Nephron progenitor cell (in vitro differentiated cells): ENCODE data around the gene CLDND2.

ENCODE experiments used
- DNase-seq: peaks from one replicate; pipeline ENCODE4 v3.0.0; 2021
- H3K27ac Mint-ChIP-seq: 2 replicates; pipeline ENCODE4 v1.8.0; 2021; ENCODE audit warnings: mild to moderate bottlenecking, moderate library complexity, mixed read lengths
- H3K27me3 Mint-ChIP-seq: 2 replicates; pipeline ENCODE4 v1.8.0; 2021; ENCODE audit warnings: mild to moderate bottlenecking, low read depth, mixed read lengths; ENCODE audit not compliant: poor library complexity
- H3K36me3 Mint-ChIP-seq: 2 replicates; pipeline ENCODE4 v1.8.0; 2021; ENCODE audit warnings: low read depth, mixed read lengths
- H3K4me1 Mint-ChIP-seq: 2 replicates; pipeline ENCODE4 v1.8.0; 2021; ENCODE audit warnings: mixed read lengths
- H3K4me3 Mint-ChIP-seq: 2 replicates; pipeline ENCODE4 v1.8.0; 2021; ENCODE audit warnings: mild to moderate bottlenecking, moderate library complexity, mixed read lengths
- H3K9me3 Mint-ChIP-seq: 2 replicates; pipeline ENCODE4 v1.8.0; 2021; ENCODE audit warnings: mild to moderate bottlenecking, moderate library complexity, mixed read lengths
- CTCF ChIP-seq: fragments of 200-600 bp; sonication (generic); IDR thresholded peaks from 2 replicates; pipeline ENCODE4 v1.5.0; 2021; ENCODE audit warnings: antibody characterized with exemption

Gene CLDND2

GRCh38 chr19:51396175-51396574 is 27.4 kb upstream of the CLDND2 start:
- peak overlapping the region; percentile 52 for H3K4me3 Mint-ChIP-seq
- no peak for TF ChIP-seq CTCF
- H3K27ac Mint-ChIP-seq = no peak overlapping the region
- peaks cover 3% of the 10 kb centered on the region for H3K27me3 Mint-ChIP-seq
- peaks cover 36% of the 10 kb centered on the region for H3K4me1 Mint-ChIP-seq
- H3K36me3 Mint-ChIP-seq = peaks cover 14% of the 10 kb centered on the region
- no peak for DNase-seq
- H3K9me3 Mint-ChIP-seq = peaks cover 14% of the 10 kb centered on the region

- DNase-seq = peak; percentile 94
- no peaks in the 10 kb centered on the region for H3K9me3 Mint-ChIP-seq
- peaks cover 3% of the 10 kb centered on the region for H3K27me3 Mint-ChIP-seq
- peak overlapping the region; percentile 95 for H3K27ac Mint-ChIP-seq
- TF ChIP-seq CTCF = no peak
- no peaks in the 10 kb centered on the region for H3K36me3 Mint-ChIP-seq
- peak overlapping the region; percentile 91 for H3K4me3 Mint-ChIP-seq
- H3K4me1 Mint-ChIP-seq = peaks cover 53% of the 10 kb centered on the region
Observed at GRCh38 chr19:51394050-51394836, 25.4 kb upstream of the CLDND2 start.

DNA sequence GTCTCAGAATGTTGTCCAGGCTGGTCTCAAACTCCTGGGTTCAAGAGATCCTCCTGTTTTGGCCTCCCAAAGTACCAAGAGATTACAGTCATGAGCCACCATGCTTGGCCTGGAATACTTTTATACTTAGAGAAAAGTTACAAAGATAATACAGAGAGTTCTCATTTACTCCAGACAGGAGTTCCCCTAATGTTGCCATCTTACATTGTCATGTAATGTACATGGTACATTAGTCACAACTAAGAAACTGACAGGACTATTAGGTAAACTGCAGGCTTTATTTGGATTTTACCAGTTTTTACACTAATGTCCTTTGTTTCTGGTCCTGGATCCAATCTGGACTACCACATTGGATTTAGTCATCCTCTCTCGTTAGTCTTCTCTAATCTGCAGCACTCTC is 23.9 kb upstream of the CLDND2 start:
- H3K27ac Mint-ChIP-seq = no peak overlapping the region
- no peak for TF ChIP-seq CTCF
- DNase-seq = no peak
- H3K36me3 Mint-ChIP-seq = no peaks in the 10 kb centered on the region
- H3K27me3 Mint-ChIP-seq = peaks cover 3% of the 10 kb centered on the region
- H3K9me3 Mint-ChIP-seq = no peaks in the 10 kb centered on the region
- H3K4me1 Mint-ChIP-seq = peaks cover 59% of the 10 kb centered on the region
- H3K4me3 Mint-ChIP-seq = peak overlapping the region; percentile 28

DNA sequence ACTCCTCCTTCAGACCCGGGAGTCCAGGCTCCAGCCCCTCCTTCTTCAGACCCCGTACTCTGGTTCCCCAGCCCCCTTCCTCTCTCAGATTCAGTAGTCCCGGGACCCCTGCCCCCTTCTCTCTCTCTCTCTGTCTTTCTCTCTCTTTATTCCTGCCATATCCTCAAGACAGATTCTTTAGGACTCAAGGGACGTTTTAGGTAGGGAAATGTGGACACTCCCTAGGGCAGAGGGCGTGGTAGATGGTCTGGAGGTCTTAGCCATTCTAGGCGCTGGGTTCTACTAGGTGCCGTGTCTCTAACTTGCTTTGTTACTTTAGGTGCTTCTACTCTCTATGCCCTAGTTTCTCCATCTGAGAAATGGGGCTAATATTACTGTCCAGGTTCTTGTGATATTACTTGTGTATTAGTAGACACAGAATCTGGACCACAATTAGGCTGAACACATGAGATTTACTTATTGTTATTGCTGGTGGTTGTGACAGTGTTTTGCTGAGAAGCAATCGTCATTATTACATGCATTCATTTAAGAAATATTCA is 22.3 kb upstream of the CLDND2 start:
- no peak overlapping the region for H3K27ac Mint-ChIP-seq
- H3K4me1 Mint-ChIP-seq = peaks cover 59% of the 10 kb centered on the region
- H3K36me3 Mint-ChIP-seq = no peaks in the 10 kb centered on the region
- no peak for TF ChIP-seq CTCF
- H3K27me3 Mint-ChIP-seq = peaks cover 6% of the 10 kb centered on the region
- DNase-seq = no peak
- peak overlapping the region; percentile 33 for H3K4me3 Mint-ChIP-seq
- no peaks in the 10 kb centered on the region for H3K9me3 Mint-ChIP-seq

- no peak overlapping the region for H3K27ac Mint-ChIP-seq
- DNase-seq = no peak
- H3K9me3 Mint-ChIP-seq = no peaks in the 10 kb centered on the region
- H3K4me3 Mint-ChIP-seq = no peak overlapping the region
- no peaks in the 10 kb centered on the region for H3K36me3 Mint-ChIP-seq
- H3K27me3 Mint-ChIP-seq = peaks cover 3% of the 10 kb centered on the region
- H3K4me1 Mint-ChIP-seq = peaks cover 54% of the 10 kb centered on the region
- no peak for TF ChIP-seq CTCF
Observed at GRCh38 chr19:51389143-51389542, 20.3 kb upstream of the CLDND2 start.
